CD4-positive, alpha-beta T cell treated with Interleukin-17A for 4 hours (primary cell): Measurements from ENCODE around the gene DCDC2.
"Not testable (repeated sequence)": the region's sequence is repeated elsewhere in the genome, so short reads cannot be mapped to it uniquely, and the experiment has no call there.

ENCODE experiments used
- DNase-seq: peaks from one replicate; pipeline ENCODE4 v3.0.0-alpha.2; 2020; ENCODE audit warnings: mixed read lengths

Gene DCDC2

GRCh38 chr6:24255676-24256075, 102.2 kb downstream of the DCDC2 start:
- DNase-seq, result no peak

GRCh38 chr6:24253360-24253759, 104.5 kb downstream of the DCDC2 start:
- DNase-seq, result no peak

DNA sequence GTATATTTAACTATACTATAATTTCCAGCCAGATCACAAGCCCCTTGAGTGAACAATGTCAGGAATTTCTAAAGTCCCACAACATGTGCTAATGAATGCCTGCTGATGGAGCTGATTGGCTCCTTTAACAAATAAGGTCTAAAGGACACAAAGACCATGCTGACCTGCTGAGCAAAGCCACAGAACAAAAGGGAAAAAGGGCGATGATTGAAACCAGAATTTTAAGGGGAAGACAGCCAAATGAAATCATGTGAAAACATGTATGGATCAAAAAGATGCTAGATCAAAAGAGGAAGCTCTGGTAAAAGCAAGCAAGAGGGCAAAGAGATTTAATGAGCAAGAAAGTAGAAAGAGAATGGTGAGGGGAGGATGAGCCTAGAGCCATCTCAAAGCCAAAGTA, 105.6 kb downstream of the DCDC2 start:
- DNase-seq, result no peak

- DNase-seq, result no peak
Measured at GRCh38 chr6:24251339-24251738, 106.5 kb downstream of the DCDC2 start.

DNA sequence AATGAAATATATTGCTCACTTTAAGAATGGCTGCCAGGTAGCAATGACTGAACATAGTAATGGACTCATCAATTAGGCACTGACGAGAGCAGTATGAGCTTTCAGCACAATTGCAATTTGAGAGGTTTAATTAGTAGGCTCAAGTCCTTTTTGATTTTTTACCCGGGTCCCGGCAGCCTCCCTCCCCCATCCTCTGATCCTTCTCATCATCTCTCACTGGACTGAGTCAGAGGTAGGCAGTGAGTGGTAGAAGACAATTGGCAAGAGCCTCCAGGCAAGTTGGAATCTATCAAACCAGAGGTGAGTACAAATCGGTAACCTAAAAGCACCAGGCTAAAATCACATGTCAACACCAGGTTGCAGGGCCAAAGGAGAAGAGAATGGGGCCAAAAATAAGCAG, 107.9 kb downstream of the DCDC2 start:
- no peak for DNase-seq

DNA sequence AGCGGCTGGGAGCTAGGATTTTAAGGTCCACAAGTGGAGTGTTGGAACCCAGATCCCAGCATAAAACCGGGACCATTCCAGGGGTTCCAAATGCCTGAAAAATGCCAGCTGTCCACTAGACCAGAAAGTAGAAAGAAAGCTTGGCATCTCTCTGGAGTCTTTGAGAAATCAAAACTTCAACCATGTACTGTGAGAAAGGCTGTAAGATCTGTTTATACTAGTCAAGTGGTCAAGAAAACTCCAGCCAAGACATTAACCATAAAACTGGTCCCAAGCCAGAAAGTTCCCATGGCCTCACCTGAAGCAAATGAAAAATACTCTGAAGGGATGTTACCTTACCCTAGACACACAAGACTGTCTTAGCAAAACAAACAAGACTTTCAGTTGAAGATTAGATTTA, 112.6 kb downstream of the DCDC2 start:
- no peak for DNase-seq

DNA sequence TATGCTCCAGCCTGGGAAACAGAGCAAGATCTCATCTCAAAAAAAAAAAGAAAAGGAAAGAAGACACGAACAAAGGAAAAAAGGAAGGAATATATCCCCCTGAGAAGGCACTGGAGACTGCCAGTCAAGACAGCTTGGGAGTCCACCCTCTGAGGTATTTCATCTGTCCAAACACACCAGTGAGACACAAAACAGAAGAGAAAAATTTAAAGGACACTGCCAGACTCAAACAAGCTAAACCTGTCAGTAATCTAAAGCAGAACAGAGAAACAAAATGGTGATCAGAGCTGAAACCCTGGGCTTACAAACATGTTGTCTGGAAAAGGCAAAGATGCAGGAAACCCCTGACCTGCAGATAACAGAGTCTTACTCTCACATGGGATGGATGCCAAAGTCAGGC, 114.9 kb downstream of the DCDC2 start:
- DNase-seq, result no peak

GRCh38 chr6:24241779-24242178, 116.1 kb downstream of the DCDC2 start:
- not testable (repeated sequence) for DNase-seq

DNA sequence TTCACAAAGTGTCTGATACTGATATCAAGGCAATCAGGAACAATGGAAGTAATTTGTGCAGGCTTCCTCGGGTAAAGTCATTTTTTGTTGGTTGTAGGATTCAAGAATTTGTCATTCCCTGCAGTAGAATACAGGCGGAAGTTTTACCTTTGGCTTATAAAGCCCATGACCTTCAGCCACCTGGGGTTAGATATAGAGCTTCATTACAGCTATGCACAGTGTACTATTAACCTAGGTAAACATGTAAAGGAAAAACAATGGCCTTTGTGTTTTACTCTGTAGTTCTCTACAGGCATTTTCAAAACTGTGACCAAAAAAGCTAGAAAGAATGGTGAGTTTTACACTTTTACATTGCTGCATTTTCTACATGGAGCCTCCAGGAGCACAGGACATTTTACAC, 116.9 kb downstream of the DCDC2 start:
- DNase-seq, result no peak

DNA sequence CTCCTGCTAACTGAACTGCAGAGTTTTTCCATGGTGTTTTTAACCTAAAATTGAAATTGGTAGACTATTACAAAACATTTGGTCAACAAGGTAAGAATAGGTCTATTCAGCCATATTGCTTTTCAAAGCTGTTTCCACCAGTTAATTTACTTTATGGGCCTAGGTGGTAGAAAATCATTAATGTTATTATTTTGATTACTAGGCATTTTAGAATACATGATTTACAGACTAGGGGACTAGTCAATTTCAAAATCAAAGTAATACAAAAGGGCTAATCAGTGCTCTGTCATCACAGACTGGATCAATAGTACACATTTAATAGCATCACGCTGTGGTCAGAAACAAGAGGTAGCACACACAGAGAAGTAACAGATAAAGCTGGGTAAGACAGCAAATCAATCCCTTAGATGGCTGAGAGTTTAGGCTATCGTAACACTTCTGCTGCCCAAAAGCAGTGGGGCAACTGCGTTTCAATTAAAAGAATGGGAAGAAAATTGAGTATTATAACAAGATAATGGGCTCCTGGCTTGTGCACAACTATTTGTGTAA, 117.4 kb downstream of the DCDC2 start:
- no peak for DNase-seq

- DNase-seq, result no peak
Measured at GRCh38 chr6:24238700-24239099, 119.2 kb downstream of the DCDC2 start.

DNA sequence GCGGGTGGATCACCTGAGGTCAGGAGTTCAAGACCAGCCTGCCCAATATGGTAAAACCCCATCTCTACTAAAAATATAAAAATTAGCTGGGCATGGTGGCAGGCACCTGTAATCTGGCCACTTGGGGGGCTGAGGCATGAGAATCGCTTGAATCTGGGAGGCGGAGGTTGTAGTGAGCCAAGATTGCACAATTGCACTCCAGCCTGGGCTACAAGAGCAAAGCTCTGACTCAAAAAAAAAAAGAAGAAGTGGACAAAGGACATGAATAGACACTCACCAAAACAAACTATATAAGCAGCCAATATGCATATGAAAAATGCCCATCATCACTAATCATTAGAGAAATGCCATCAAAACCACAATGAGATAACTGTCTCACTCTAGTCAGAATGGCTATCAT, 121.1 kb downstream of the DCDC2 start:
- DNase-seq, result not testable (repeated sequence)

DNA sequence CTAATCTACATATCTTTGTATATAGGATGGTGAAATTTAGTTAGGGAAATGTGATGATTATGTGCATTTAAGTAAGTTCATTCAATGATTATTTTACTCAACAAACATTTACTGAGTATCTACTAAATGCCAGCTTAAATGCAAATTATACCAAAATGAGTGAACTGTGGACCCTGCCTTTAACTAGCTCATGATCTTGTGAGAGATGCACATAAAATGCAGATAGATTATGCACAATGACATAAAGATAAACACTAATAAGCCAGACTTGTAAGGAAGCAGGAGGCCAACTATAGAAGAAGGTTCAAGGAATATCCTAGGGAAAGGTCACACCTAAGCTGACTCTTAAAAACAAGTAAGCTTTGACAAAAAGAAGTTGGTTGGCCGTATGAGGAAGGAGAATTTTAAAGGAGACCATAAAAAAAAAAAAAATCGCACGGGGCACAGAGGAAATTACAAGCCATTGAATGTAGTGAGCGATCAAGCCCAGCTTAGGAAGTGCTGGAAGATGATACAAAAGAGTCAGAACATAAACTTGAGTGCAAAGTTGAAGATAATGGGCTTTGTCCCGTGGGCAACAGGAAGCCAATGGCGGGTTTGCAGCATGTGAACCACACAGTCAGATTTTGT, 123.9 kb downstream of the DCDC2 start:
- DNase-seq, result no peak

- DNase-seq, result no peak
Measured at GRCh38 chr6:24231438-24231977, 126.4 kb downstream of the DCDC2 start.

DNA sequence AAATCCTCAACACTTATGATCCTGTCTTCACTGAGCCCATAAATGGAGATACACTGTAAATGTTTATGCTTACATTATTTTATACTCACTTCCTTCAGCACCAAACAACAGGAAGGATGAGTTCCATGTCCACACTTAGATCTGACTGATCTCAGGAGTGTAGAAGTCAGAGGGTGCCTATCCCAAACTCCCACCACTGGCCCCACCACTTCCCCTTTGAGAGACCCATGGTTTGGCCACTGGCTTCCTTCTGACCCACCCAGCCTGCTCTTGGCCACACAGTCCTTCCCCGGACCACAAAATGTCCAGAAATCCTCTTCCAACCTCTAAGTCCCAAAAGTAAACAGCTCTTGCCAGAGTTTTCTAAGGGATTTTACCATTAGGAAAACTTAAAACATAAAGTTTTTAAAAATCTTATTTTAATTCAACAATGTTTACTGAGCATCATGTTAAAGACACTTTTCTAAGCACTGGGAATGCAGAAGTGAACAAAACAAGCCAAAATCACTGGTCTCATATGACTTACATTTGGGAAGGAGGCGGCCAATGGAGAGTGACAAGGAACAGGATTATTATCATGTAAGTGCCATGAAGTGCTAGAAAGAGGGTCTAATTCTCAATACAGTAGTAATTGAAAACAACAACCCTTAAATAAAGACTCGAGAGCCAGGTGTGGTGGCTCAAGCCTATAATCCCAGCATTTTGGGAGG, 128.0 kb downstream of the DCDC2 start:
- no peak for DNase-seq

DNA sequence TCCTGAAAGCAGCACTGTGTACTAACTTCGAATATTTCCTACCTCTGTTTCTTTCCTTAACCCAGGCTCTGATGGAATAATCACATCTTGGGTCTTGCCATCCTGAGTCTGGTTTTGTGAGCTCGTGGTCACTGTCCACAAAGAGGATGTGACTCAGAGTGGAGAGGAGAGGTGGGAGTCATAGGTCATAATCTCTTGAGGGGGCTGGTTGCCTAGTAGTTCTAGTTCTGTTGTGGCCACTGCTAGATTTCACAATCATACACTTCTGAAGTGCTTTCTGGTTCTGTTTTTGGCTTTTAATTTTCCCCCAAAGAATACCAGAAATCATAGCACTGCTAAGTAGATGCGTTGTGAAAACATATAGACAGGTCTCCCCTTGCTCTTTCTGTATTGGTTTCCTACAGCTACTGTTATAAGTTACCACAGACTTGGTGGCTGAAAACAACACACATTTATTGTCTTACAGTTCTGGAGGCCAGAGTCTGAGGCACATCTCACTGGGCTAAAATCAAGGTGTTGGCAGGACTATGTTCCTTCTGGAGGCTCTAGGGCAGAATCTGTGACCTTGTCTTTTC, 129.1 kb downstream of the DCDC2 start:
- DNase-seq, result no peak

DNA sequence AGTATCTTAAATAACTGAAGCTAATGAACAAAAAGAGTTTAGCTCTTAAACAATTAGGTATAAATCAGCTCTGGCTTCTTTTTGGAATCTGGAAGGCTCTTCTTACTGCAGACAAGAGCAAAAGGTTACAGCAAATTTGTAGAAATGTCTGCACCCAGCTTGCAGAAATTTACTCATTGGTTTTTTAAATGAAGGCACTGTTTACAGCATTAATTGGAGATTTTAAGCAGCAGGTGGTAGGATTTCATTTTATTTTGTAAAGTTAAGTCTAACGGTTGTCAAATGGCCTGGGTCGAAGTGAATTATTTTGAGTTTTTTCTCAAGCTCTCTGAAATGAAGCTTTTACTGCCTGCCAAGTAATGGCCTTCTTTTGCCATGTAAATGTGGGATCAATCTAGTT, 129.7 kb downstream of the DCDC2 start:
- no peak for DNase-seq

GRCh38 chr6:24227556-24227955, 130.3 kb downstream of the DCDC2 start:
- no peak for DNase-seq

GRCh38 chr6:24226541-24226940, 131.3 kb downstream of the DCDC2 start:
- no peak for DNase-seq

DNA sequence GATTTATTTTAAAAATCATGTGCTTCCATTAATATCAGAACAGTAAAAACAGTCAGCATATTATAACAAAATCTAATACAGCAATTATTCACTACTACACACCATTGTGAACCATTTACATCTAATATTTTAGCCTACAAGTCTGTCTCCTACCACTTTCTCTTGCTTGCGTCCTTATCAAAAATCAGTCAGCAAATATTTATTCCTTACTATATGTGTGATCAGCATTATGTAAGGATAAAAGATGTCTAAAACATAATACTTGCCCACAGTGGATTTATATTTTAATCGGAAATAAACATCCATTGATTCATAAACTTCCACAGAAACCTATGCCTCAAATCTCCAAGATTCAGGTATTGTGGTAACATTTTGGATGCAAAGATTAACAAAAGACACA, 132.0 kb downstream of the DCDC2 start:
- DNase-seq, result no peak

DNA sequence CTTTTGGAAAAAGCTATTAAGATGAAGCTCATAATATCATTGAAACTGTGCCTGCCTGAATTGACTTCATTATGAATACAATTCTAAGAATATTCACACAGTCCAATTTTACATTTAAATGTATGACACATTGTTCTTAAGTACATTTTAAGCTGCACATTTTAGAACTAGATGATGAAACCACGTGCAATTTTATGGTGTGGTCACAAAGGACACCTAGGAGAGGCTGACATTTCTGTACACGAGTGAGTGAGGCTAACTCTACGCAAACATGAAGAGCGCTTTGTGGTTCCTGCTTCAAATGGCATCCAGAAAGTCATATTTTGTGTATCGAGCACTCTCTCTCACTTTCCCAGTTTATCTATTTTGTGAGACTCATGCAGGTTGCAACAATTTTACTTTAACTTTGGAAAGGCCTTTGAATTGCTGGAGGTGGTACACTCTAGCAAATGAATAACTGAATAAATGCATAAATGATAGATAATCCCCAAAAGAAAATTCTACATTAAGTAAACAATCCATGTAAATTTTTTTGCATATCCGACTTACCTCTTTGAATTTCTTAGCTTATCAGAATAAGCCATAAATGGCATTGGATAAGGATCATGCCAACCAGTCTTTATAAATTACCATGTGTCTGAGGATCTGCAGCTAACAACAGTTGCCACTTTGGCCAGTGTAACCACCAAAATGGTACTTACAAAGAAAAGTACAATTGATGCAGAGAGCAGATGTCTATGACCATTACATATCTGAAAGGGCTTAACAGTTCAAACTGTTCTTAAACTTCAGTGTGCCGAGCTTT, 134.5 kb downstream of the DCDC2 start:
- no peak for DNase-seq

- DNase-seq, result no peak
Measured at GRCh38 chr6:24219670-24220069, 138.2 kb downstream of the DCDC2 start.

GRCh38 chr6:24214984-24215383, 142.9 kb downstream of the DCDC2 start:
- DNase-seq, result no peak
